GM21529 (cell line): ENCODE data around the gene PDGFRA.

Source experiments
- ATAC-seq: cut with Tn5 transposase; IDR thresholded peaks from one replicate; pipeline ENCODE4 v1.9.1; 2021; ENCODE audit not compliant: unreplicated experiment

Gene PDGFRA

GRCh38 chr4:54255881-54256280 lies 26.8 kb downstream of the PDGFRA start:
- no peak for ATAC-seq

- no peak for ATAC-seq
Measured at GRCh38 chr4:54256491-54257486, 27.7 kb downstream of the PDGFRA start.

GRCh38 chr4:54265366-54265765 lies 36.3 kb downstream of the PDGFRA start:
- ATAC-seq: no peak

- ATAC-seq: no peak
Measured at GRCh38 chr4:54268151-54268550, 39.1 kb downstream of the PDGFRA start.

- ATAC-seq: no peak
Measured at GRCh38 chr4:54271464-54271863, 42.4 kb downstream of the PDGFRA start.

- no peak for ATAC-seq
Measured at GRCh38 chr4:54272051-54272450, 43.0 kb downstream of the PDGFRA start.

GRCh38 chr4:54274264-54274663 lies 45.2 kb downstream of the PDGFRA start:
- ATAC-seq: no peak

GRCh38 chr4:54274795-54275665 lies 45.9 kb downstream of the PDGFRA start:
- ATAC-seq: no peak

GRCh38 chr4:54276641-54277430 lies 47.7 kb downstream of the PDGFRA start:
- ATAC-seq: peak; percentile 29

GRCh38 chr4:54277691-54278090 lies 48.6 kb downstream of the PDGFRA start:
- peak; percentile 66 for ATAC-seq

- no peak for ATAC-seq
Measured at GRCh38 chr4:54278216-54278615, 49.1 kb downstream of the PDGFRA start.

GRCh38 chr4:54281054-54281766 lies 52.1 kb downstream of the PDGFRA start:
- no peak for ATAC-seq

- no peak for ATAC-seq
Measured at GRCh38 chr4:54282837-54283236, 53.7 kb downstream of the PDGFRA start.

- ATAC-seq: no peak
Measured at GRCh38 chr4:54289316-54289715, 60.2 kb downstream of the PDGFRA start.

GRCh38 chr4:54290980-54291379 lies 61.9 kb downstream of the PDGFRA start:
- ATAC-seq: no peak

GRCh38 chr4:54296548-54297203 lies 67.6 kb downstream of the PDGFRA start:
- no peak for ATAC-seq

- no peak for ATAC-seq
Measured at GRCh38 chr4:54308110-54308509, 79.0 kb downstream of the PDGFRA start.

GRCh38 chr4:54315561-54316538 lies 86.8 kb downstream of the PDGFRA start:
- ATAC-seq: peak; percentile 96

GRCh38 chr4:54317690-54318089 lies 88.6 kb downstream of the PDGFRA start:
- no peak for ATAC-seq
